H1 (cell line): ENCODE results near the gene PAK5. TPM values are rescaled to one million over a fixed set of nuclear protein-coding genes. Genes with fewer than 3 reads are reported as not detected.

ENCODE experiments used
- FOSL1 ChIP-seq: IDR thresholded peaks from 2 replicates; pipeline ENCODE4 v1.6.1; 2011; ENCODE audit warnings: mild to moderate bottlenecking, low read depth, low read length, moderate library complexity; ENCODE audit not compliant: insufficient read depth
- POLR2AphosphoS5 ChIP-seq: IDR thresholded peaks from 2 replicates; pipeline ENCODE4 v1.6.1; 2011; ENCODE audit warnings: low read depth, low read length
- RBBP5 ChIP-seq: IDR thresholded peaks from 2 replicates; pipeline ENCODE4 v1.7.1; 2012; ENCODE audit warnings: low read depth, mild to moderate bottlenecking, inconsistent platforms, low read length, moderate library complexity, borderline replicate concordance
- polyA plus RNA-seq, 7 experiments: library from polyadenylated mRNA; depleted of rRNA in 3 of 7; stranded (reverse) in 5 of 7; unstranded in 2 of 7; fragments of >200 nt in 5 of 7; fragments of 200-250 nt in 2 of 7; gene quantifications; 1 replicate in 5 of 7; 2 replicates in 1 of 7; 4 replicates in 1 of 7; pipeline versions ENCODE4 v1.2.1 to v1.2.3, GENCODE V29; 2011 to 2013; ENCODE audit warnings: missing spikeins in 2 of 7, mixed read lengths in 2 of 7
- total RNA-seq: library from RNA; stranded (reverse); fragmentation: NEBNext Ultra II Directional; extraction: Animal tissue kit (Norgen Biotek cat#: 25700); gene quantifications from 2 replicates; pipeline ENCODE4 v1.2.1, GENCODE V29; 2021

The PAK5 gene
- total and polyA plus RNA-seq, 2 of the 8 experiments (the other 6 are each of a cell fraction or from before 2014, with no cell fraction given): 0.54 to 0.80 TPM

GRCh38 chr20:9815632-9816031 lies 23.2 kb downstream of the PAK5 start (continued):
- TF ChIP-seq FOSL1 (no peak), RBBP5 (no peak), POLR2AphosphoS5 (no peak)
